Uterus (tissue), 4 donors: ENCODE measurements around the gene XRCC4. TPM values are rescaled to one million over a fixed set of nuclear protein-coding genes. Genes with fewer than 3 reads are reported as not detected.

Experiments
- DNase-seq, 2 donors: peaks; one replicate each; pipeline ENCODE4 v3.0.0-alpha.2; 2019 to 2020
- H3K27ac ChIP-seq, 2 donors: fragments of 200-600 bp; sonication (generic); 1 replicate in 1 of 2; 2 replicates in 1 of 2; pipeline ENCODE4 v1.5.1; 2016 to 2018
- H3K27me3 ChIP-seq, 2 donors: fragments of 200-600 bp; sonication (generic); one replicate each; pipeline ENCODE4 v1.5.1; 2018 to 2019; ENCODE audit warnings: control low read depth in 1 of 2
- H3K36me3 ChIP-seq, 2 donors: fragments of 200-600 bp; sonication (generic); one replicate each; pipeline ENCODE4 v1.5.1; 2019; ENCODE audit warnings: control low read depth in 1 of 2
- H3K4me1 ChIP-seq, 2 donors: fragments of 200-600 bp; sonication (generic); one replicate each; pipeline ENCODE4 v1.5.1; 2018 to 2019; ENCODE audit warnings: control low read depth in 1 of 2
- H3K4me3 ChIP-seq, 2 donors: fragments of 200-600 bp; sonication (generic); 1 replicate in 1 of 2; 2 replicates in 1 of 2; pipeline ENCODE4 v1.5.1; 2018 to 2019; ENCODE audit warnings: mild to moderate bottlenecking in 1 of 2
- H3K9me3 ChIP-seq, 2 donors: fragments of 200-600 bp; sonication (generic); one replicate each; pipeline ENCODE4 v1.5.1; 2019; ENCODE audit warnings: control low read depth in 1 of 2
- CTCF ChIP-seq, 4 experiments: fragments of 200-600 bp in 2 of 4; fragments of 450-650 bp in 2 of 4; sonication (generic) in 2 of 4; IDR thresholded peaks; one replicate each; pipeline ENCODE4 v1.5.1; 2016 to 2019; ENCODE audit warnings: antibody characterized with exemption in 4 of 4, mild to moderate bottlenecking in 2 of 4, moderate library complexity in 1 of 4
- POLR2A ChIP-seq, 2 donors: fragments of 450-650 bp; IDR thresholded peaks; one replicate each; pipeline ENCODE4 v1.6.1; 2016; ENCODE audit warnings: antibody characterized with exemption in 2 of 2, mild to moderate bottlenecking in 1 of 2, moderate library complexity in 1 of 2
- intact Hi-C: fragments of 100-400 bp; cut with DNase I; formaldehyde crosslinking; loops from one replicate; pipeline ENCODE4 v1.15.1; 2023; ENCODE audit warnings: low total_unique reads
- total RNA-seq, 4 donors: library from RNA; depleted of rRNA in 3 of 4; stranded (reverse); fragments of >200 nt in 3 of 4; gene quantifications; one replicate each; pipeline versions ENCODE4 v1.1.0 to v1.2.4, GENCODE V29; 2014 to 2023
- donor health status: DM: yes; HTN: yes; CAD: no.

The XRCC4 gene
- total RNA-seq, 4 donors from 2014 or later, result 1.3 to 12.2 (median 5.5) TPM; not detected in 1

- TF ChIP-seq CTCF (IDR thresholded peaks at IDR 0.05) (no peak), POLR2A (IDR thresholded peaks at IDR 0.05) (no peak)
- no peak overlapping the region for H3K4me3 ChIP-seq
- intact Hi-C loops, result no loop called here
- no peak for DNase-seq
- H3K27ac ChIP-seq, result no peak overlapping the region
- no peaks in the 10 kb centered on the region for H3K4me1 ChIP-seq
- H3K9me3 ChIP-seq, result no peaks in the 10 kb centered on the region
- H3K36me3 ChIP-seq, result no peaks in the 10 kb centered on the region
- H3K27me3 ChIP-seq, result no peaks in the 10 kb centered on the region
These were observed 95.3 kb downstream of the XRCC4 start for GRCh38 chr5:83172655-83173054.

- no peaks in the 10 kb centered on the region for H3K27me3 ChIP-seq
- no peak for DNase-seq
- no peaks in the 10 kb centered on the region for H3K4me1 ChIP-seq
- no peaks in the 10 kb centered on the region for H3K36me3 ChIP-seq
- intact Hi-C loops, result no loop called here
- no peak overlapping the region for H3K4me3 ChIP-seq
- H3K9me3 ChIP-seq, result no peaks in the 10 kb centered on the region
- TF ChIP-seq POLR2A (IDR thresholded peaks at IDR 0.05) (no peak), CTCF (IDR thresholded peaks at IDR 0.05) (no peak)
- no peak overlapping the region for H3K27ac ChIP-seq
These were observed 96.5 kb downstream of the XRCC4 start for GRCh38 chr5:83173826-83174225.

GRCh38 chr5:83177803-83178202, 100.5 kb downstream of the XRCC4 start:
- TF ChIP-seq CTCF (IDR thresholded peaks at IDR 0.05) (no peak), POLR2A (IDR thresholded peaks at IDR 0.05) (no peak)
- intact Hi-C loops, result no loop called here
- no peak overlapping the region for H3K27ac ChIP-seq
- DNase-seq, result no peak
- no peaks in the 10 kb centered on the region for H3K27me3 ChIP-seq
- H3K4me1 ChIP-seq, result no peaks in the 10 kb centered on the region
- no peaks in the 10 kb centered on the region for H3K36me3 ChIP-seq
- no peak overlapping the region for H3K4me3 ChIP-seq
- no peaks in the 10 kb centered on the region for H3K9me3 ChIP-seq

GRCh38 chr5:83179966-83180365, 102.6 kb downstream of the XRCC4 start:
- Histone ChIP-seq H3K36me3 (no peaks in the 10 kb centered on the region), H3K9me3 (no peaks in the 10 kb centered on the region), H3K4me1 (no peaks in the 10 kb centered on the region), H3K27ac (no peak overlapping the region), H3K4me3 (no peak overlapping the region), H3K27me3 (no peaks in the 10 kb centered on the region)
- intact Hi-C loops, result no loop called here
- TF ChIP-seq POLR2A (IDR thresholded peaks at IDR 0.05), result no peak
- no peak for TF ChIP-seq CTCF (IDR thresholded peaks at IDR 0.05)
- DNase-seq, result no peak

GRCh38 chr5:83184534-83184933, 107.2 kb downstream of the XRCC4 start:
- H3K9me3 ChIP-seq, result no peaks in the 10 kb centered on the region
- DNase-seq, result no peak
- H3K27ac ChIP-seq, result no peak overlapping the region
- H3K27me3 ChIP-seq, result no peaks in the 10 kb centered on the region
- TF ChIP-seq CTCF (IDR thresholded peaks at IDR 0.05) (no peak), POLR2A (IDR thresholded peaks at IDR 0.05) (no peak)
- no peaks in the 10 kb centered on the region for H3K36me3 ChIP-seq
- intact Hi-C loops, result no loop called here
- H3K4me3 ChIP-seq, result no peak overlapping the region
- H3K4me1 ChIP-seq, result no peaks in the 10 kb centered on the region
